KMS-11 (cell line): Measurements from ENCODE around the gene F13A1.

Source experiments
- H2AFZ ChIP-seq: fragments of 200-600 bp; sonication (generic); 2 replicates; pipeline ENCODE4 v1.6.1; 2016; ENCODE audit warnings: antibody characterized with exemption, mixed run types, low read depth
- H3K27ac ChIP-seq: fragments of 200-600 bp; sonication (generic); 2 replicates; pipeline ENCODE4 v1.6.1; 2016; ENCODE audit warnings: mild to moderate bottlenecking, mixed run types
- H3K27me3 ChIP-seq: fragments of 200-600 bp; sonication (generic); 2 replicates; pipeline ENCODE4 v1.6.1; 2017; ENCODE audit warnings: mild to moderate bottlenecking, low read depth, mixed run types, moderate library complexity; ENCODE audit not compliant: insufficient read depth
- H3K36me3 ChIP-seq: fragments of 200-600 bp; sonication (generic); 2 replicates; pipeline ENCODE4 v1.6.1; 2017; ENCODE audit warnings: mild to moderate bottlenecking, mixed run types; ENCODE audit not compliant: insufficient read depth
- H3K4me1 ChIP-seq: fragments of 200-600 bp; sonication (generic); 2 replicates; pipeline ENCODE4 v1.6.1; 2016; ENCODE audit warnings: mild to moderate bottlenecking, low read depth, mixed run types; ENCODE audit not compliant: poor library complexity, severe bottlenecking
- H3K4me2 ChIP-seq: fragments of 200-600 bp; sonication (generic); 2 replicates; pipeline ENCODE4 v1.7.0; 2016; ENCODE audit warnings: mild to moderate bottlenecking, mixed run types
- H3K4me3 ChIP-seq: fragments of 200-600 bp; sonication (generic); IDR thresholded peaks from 2 replicates; pipeline ENCODE4 v1.6.1; 2017; ENCODE audit warnings: low read depth, low read length, mixed read lengths; ENCODE audit not compliant: insufficient read depth
- H3K79me2 ChIP-seq: fragments of 200-600 bp; sonication (generic); 2 replicates; pipeline ENCODE4 v1.6.1; 2016; ENCODE audit warnings: low read depth, mixed run types; ENCODE audit not compliant: insufficient read depth
- H3K9ac ChIP-seq: fragments of 200-600 bp; sonication (generic); 2 replicates; pipeline ENCODE4 v1.6.1; 2016; ENCODE audit warnings: mild to moderate bottlenecking, mixed run types
- H4K20me1 ChIP-seq: fragments of 200-600 bp; sonication (generic); 2 replicates; pipeline ENCODE4 v1.6.1; 2016; ENCODE audit warnings: mild to moderate bottlenecking, mixed run types; ENCODE audit not compliant: insufficient read depth
- TF ChIP-seq, protein P1 (sequence below): fragments of 200-600 bp; sonication (generic); conservative IDR thresholded peaks from 2 replicates; pipeline ENCODE4 v1.6.1; 2017; ENCODE audit warnings: low read depth, mild to moderate bottlenecking, antibody characterized with exemption, low read length, moderate library complexity, mixed read lengths

F13A1 gene

GRCh38 chr6:6236730-6237469 lies 83.6 kb downstream of the F13A1 start:
- H3K4me1 ChIP-seq, result peaks cover 5% of the 10 kb centered on the region
- H2AFZ ChIP-seq, result no peak overlapping the region
- H3K4me2 ChIP-seq, result no peak overlapping the region
- no peak overlapping the region for H3K4me3 ChIP-seq
- TF ChIP-seq, protein P1, sequence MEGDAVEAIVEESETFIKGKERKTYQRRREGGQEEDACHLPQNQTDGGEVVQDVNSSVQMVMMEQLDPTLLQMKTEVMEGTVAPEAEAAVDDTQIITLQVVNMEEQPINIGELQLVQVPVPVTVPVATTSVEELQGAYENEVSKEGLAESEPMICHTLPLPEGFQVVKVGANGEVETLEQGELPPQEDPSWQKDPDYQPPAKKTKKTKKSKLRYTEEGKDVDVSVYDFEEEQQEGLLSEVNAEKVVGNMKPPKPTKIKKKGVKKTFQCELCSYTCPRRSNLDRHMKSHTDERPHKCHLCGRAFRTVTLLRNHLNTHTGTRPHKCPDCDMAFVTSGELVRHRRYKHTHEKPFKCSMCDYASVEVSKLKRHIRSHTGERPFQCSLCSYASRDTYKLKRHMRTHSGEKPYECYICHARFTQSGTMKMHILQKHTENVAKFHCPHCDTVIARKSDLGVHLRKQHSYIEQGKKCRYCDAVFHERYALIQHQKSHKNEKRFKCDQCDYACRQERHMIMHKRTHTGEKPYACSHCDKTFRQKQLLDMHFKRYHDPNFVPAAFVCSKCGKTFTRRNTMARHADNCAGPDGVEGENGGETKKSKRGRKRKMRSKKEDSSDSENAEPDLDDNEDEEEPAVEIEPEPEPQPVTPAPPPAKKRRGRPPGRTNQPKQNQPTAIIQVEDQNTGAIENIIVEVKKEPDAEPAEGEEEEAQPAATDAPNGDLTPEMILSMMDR, result no peak
- no peaks in the 10 kb centered on the region for H4K20me1 ChIP-seq
- H3K36me3 ChIP-seq, result no peaks in the 10 kb centered on the region
- H3K9ac ChIP-seq, result no peak overlapping the region
- no peaks in the 10 kb centered on the region for H3K79me2 ChIP-seq
- H3K27ac ChIP-seq, result no peak overlapping the region
- no peaks in the 10 kb centered on the region for H3K27me3 ChIP-seq

DNA sequence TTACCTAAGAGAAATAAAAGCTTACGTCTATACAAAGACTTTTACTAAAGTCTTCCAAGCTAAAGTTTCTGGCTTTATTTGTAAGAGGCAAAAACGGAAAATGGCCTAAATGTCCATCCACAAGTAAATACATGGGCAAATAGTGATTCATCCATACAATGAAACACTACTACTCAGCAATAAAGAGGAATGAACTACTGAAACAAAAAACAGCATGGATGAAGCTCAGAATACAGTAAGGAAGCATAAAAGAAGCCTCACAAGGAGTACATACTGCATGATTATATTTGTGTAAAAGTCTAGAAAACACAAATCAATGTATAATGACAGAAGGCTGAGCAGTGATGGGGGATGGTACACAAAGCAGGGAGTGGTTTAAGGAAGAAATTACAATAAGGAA lies 84.7 kb downstream of the F13A1 start:
- H3K36me3 ChIP-seq, result no peaks in the 10 kb centered on the region
- H3K79me2 ChIP-seq, result no peaks in the 10 kb centered on the region
- H3K27ac ChIP-seq, result no peak overlapping the region
- TF ChIP-seq, protein P1, result no peak
- H3K27me3 ChIP-seq, result no peaks in the 10 kb centered on the region
- H2AFZ ChIP-seq, result no peak overlapping the region
- no peak overlapping the region for H3K4me2 ChIP-seq
- H4K20me1 ChIP-seq, result no peaks in the 10 kb centered on the region
- H3K9ac ChIP-seq, result no peak overlapping the region
- H3K4me3 ChIP-seq, result no peak overlapping the region
- peaks cover 12% of the 10 kb centered on the region for H3K4me1 ChIP-seq

DNA sequence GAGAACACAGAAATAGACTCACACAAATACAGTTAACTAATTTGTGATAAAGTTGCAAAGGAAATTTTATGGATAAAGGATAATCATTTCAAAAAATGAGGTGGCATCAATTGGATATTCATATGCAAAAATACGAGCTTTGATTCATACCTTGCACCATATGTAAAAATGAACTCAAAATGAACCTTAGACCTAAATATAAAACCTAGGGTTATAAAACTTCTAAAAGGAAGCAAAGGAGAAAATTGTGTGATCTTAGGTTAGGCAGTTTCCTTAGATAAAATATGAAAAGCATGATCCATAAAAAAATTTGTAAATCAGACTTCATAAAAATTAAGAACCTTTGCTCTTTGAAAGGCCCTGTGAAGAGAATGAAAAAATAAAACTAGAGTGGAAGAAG lies 85.5 kb downstream of the F13A1 start:
- TF ChIP-seq, protein P1, result no peak
- Histone ChIP-seq H3K27ac (no peak overlapping the region), H3K4me1 (peaks cover 15% of the 10 kb centered on the region), H3K79me2 (no peaks in the 10 kb centered on the region), H2AFZ (no peak overlapping the region), H3K36me3 (no peaks in the 10 kb centered on the region), H3K9ac (no peak overlapping the region), H3K4me2 (no peak overlapping the region), H3K27me3 (no peaks in the 10 kb centered on the region), H4K20me1 (no peaks in the 10 kb centered on the region), H3K4me3 (no peak overlapping the region)

DNA sequence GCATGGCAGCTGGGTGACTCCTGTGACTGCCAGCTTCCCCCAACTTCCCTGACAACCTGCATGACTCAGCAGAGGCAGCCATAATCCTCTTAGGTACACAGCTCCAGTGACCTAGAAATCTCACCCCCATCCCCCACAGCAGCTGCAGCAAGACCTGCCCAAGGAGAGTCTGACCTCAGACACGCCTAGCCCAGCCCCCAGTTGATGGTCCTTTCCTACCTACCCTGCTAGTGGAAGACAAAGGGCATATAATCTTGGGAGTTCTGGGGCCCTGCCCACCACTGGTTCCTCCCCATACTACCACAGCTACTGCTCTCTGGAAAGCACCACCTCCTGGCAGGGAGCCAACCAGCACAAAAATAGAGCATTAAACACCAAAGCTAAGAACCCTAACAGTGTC lies 90.2 kb downstream of the F13A1 start:
- no peak overlapping the region for H3K4me3 ChIP-seq
- H3K79me2 ChIP-seq, result no peaks in the 10 kb centered on the region
- peaks cover 36% of the 10 kb centered on the region for H3K4me1 ChIP-seq
- H2AFZ ChIP-seq, result peak overlapping the region; percentile 86
- H3K4me2 ChIP-seq, result peak overlapping the region; percentile 75
- no peaks in the 10 kb centered on the region for H3K36me3 ChIP-seq
- H3K27me3 ChIP-seq, result no peaks in the 10 kb centered on the region
- no peaks in the 10 kb centered on the region for H4K20me1 ChIP-seq
- peak overlapping the region; percentile 89 for H3K9ac ChIP-seq
- H3K27ac ChIP-seq, result peak overlapping the region; percentile 95
- TF ChIP-seq, protein P1, result no peak
